ENCODE measurements around the gene RIMS1. TPM values are rescaled to one million over a fixed set of nuclear protein-coding genes. Genes with fewer than 3 reads are reported as not detected.

RIMS1 gene
- total and polyA plus RNA-seq, 9 of the 15 experiments (the other 6 are each of a cell fraction or from before 2014, with no cell fraction given) = not detected

DNA sequence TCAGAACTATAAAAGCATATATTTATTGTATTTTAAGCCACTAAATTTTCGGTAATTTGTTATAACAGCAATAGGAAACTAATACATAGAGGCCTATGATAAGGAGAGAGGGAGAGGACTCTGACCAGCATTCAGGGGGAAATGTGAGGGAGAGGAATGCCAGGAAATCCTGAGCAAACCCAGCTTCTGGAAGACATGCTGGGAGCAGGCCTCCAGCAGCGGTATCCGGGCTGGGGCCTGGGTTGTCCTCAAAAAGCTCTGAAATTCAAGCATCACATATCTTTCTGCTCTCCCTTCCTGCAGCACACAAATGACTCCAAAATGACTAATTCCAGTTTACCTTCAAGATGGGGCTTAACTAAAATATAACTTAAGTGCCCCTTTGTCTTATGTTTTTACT is 33.4 kb upstream of the RIMS1 start:
- BruUV-seq (replicated peaks) = no TSS peak
- TF ChIP-seq BCOR (IDR thresholded peaks at IDR 0.05) = no peak
- no peak for TF ChIP-seq CBX1 (IDR thresholded peaks at IDR 0.05; ENCODE audit: low read depth)
- TF ChIP-seq, protein P1, sequence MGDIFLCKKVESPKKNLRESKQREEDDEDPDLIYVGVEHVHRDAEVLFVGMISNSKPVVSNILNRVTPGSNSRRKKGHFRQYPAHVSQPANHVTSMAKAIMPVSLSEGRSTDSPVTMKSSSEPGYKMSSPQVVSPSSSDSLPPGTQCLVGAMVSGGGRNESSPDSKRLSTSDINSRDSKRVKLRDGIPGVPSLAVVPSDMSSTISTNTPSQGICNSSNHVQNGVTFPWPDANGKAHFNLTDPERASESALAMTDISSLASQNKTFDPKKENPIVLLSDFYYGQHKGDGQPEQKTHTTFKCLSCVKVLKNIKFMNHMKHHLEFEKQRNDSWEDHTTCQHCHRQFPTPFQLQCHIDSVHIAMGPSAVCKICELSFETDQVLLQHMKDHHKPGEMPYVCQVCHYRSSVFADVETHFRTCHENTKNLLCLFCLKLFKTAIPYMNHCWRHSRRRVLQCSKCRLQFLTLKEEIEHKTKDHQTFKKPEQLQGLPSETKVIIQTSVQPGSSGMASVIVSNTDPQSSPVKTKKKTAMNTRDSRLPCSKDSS (IDR thresholded peaks at IDR 0.05; ENCODE audit: low read depth, partially characterized antibody) = no peak
- no peak for TF ChIP-seq SMARCB1 (IDR thresholded peaks at IDR 0.05; ENCODE audit: insufficient read length, low read depth)
- TF ChIP-seq, protein P2, sequence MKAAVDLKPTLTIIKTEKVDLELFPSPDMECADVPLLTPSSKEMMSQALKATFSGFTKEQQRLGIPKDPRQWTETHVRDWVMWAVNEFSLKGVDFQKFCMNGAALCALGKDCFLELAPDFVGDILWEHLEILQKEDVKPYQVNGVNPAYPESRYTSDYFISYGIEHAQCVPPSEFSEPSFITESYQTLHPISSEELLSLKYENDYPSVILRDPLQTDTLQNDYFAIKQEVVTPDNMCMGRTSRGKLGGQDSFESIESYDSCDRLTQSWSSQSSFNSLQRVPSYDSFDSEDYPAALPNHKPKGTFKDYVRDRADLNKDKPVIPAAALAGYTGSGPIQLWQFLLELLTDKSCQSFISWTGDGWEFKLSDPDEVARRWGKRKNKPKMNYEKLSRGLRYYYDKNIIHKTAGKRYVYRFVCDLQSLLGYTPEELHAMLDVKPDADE (conservative IDR thresholded peaks at IDR 0.05; ENCODE audit: control insufficient read depth, low read depth, low read length) = no peak
- TF ChIP-seq CBX2 (IDR thresholded peaks at IDR 0.05; ENCODE audit: insufficient read depth, low read length, poor library complexity, severe bottlenecking) = no peak
- no peak for TF ChIP-seq ESRRA (IDR thresholded peaks at IDR 0.05; ENCODE audit: borderline replicate concordance, low read depth)
- no peak for TF ChIP-seq ARID1B (IDR thresholded peaks at IDR 0.05)
- TF ChIP-seq PCBP1 (IDR thresholded peaks at IDR 0.05; ENCODE audit: low read depth, low read length, poor library complexity, severe bottlenecking) = no peak
- no peak for TF ChIP-seq MEIS2 (IDR thresholded peaks at IDR 0.05; ENCODE audit: partially characterized antibody)
- TF ChIP-seq YBX1 (IDR thresholded peaks at IDR 0.05) = no peak
- TF ChIP-seq ZNF239 (CRISPR knock-in tag; IDR thresholded peaks at IDR 0.05) = no peak
- TF ChIP-seq, protein P3, sequence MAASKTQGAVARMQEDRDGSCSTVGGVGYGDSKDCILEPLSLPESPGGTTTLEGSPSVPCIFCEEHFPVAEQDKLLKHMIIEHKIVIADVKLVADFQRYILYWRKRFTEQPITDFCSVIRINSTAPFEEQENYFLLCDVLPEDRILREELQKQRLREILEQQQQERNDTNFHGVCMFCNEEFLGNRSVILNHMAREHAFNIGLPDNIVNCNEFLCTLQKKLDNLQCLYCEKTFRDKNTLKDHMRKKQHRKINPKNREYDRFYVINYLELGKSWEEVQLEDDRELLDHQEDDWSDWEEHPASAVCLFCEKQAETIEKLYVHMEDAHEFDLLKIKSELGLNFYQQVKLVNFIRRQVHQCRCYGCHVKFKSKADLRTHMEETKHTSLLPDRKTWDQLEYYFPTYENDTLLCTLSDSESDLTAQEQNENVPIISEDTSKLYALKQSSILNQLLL (CRISPR knock-in tag; IDR thresholded peaks at IDR 0.05; ENCODE audit: borderline replicate concordance) = no peak
- TF ChIP-seq KAT7 (CRISPR knock-in tag; IDR thresholded peaks at IDR 0.05; ENCODE audit: borderline replicate concordance) = no peak
- TF ChIP-seq, protein P4, sequence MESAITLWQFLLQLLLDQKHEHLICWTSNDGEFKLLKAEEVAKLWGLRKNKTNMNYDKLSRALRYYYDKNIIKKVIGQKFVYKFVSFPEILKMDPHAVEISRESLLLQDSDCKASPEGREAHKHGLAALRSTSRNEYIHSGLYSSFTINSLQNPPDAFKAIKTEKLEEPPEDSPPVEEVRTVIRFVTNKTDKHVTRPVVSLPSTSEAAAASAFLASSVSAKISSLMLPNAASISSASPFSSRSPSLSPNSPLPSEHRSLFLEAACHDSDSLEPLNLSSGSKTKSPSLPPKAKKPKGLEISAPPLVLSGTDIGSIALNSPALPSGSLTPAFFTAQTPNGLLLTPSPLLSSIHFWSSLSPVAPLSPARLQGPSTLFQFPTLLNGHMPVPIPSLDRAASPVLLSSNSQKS (CRISPR knock-in tag; IDR thresholded peaks at IDR 0.05) = no peak
- no peak overlapping the region for H3K4me3 ChIP-seq
- no peak overlapping the region for H2AFZ ChIP-seq (ENCODE audit: low read depth, low read length)
- no peaks in the 10 kb centered on the region for H3K36me3 ChIP-seq (ENCODE audit: control insufficient read depth, insufficient read depth, low read length)
- no peak for FAIRE-seq
- no peaks in the 10 kb centered on the region for H3K9me1 ChIP-seq (ENCODE audit: control insufficient read depth, insufficient read depth, low read length)
- ChIA-PET POLR2A (no interaction called here), CTCF (ENCODE audit: low intra/inter-chr PET ratio) (no interaction called here)
- H3K9me3 ChIP-seq (replicated peaks; ENCODE audit: control insufficient read depth, insufficient read depth, low read depth, low read length) = no peaks in the 10 kb centered on the region
- H3K4me2 ChIP-seq (ENCODE audit: insufficient read depth, low read length) = no peak overlapping the region
- 3% methylated on average over 3 of the region's 3 CpGs for WGBS (ENCODE audit: insufficient coverage, low coverage, missing lambda C conversion rate)
- H3K4me1 ChIP-seq (replicated peaks in 1 of 2; ENCODE audit: control insufficient read depth in 2 of 2, insufficient read depth in 2 of 2, low read length in 2 of 2) = no peaks in the 10 kb centered on the region
- no peaks in the 10 kb centered on the region for H3K79me2 ChIP-seq (ENCODE audit: control insufficient read depth, insufficient read depth, low read length)
- no peak for DNase-seq (ENCODE audit: extremely low read depth in 1 of 4, low spot score in 3 of 4)
- no peak for ATAC-seq
- no peaks in the 10 kb centered on the region for H3K27me3 ChIP-seq (ENCODE audit: control insufficient read depth in 2 of 2, insufficient read depth in 2 of 2, low read length in 2 of 2)
- H3K27ac ChIP-seq (ENCODE audit: extremely low read depth, low read depth, low read length) = no peak overlapping the region
- no peaks in the 10 kb centered on the region for H4K20me1 ChIP-seq (replicated peaks; ENCODE audit: control insufficient read depth, insufficient read depth, low read length)
- intact Hi-C loops (cut with micrococcal nuclease) (no loop called here), in situ Hi-C loops (cut with MboI) (no loop called here)
- no peak overlapping the region for H3K9ac ChIP-seq (ENCODE audit: insufficient read depth in 1 of 2, low read depth in 2 of 2, low read length in 2 of 2)
